GM18526 (cell line): Measurements from ENCODE around the gene SPECC1.

ENCODE experiments used
- POLR2A ChIP-seq: IDR thresholded peaks from 3 replicates; pipeline ENCODE4 v1.6.1; 2011; ENCODE audit not compliant: insufficient read length; ENCODE audit errors: extremely low read depth

The SPECC1 gene

DNA sequence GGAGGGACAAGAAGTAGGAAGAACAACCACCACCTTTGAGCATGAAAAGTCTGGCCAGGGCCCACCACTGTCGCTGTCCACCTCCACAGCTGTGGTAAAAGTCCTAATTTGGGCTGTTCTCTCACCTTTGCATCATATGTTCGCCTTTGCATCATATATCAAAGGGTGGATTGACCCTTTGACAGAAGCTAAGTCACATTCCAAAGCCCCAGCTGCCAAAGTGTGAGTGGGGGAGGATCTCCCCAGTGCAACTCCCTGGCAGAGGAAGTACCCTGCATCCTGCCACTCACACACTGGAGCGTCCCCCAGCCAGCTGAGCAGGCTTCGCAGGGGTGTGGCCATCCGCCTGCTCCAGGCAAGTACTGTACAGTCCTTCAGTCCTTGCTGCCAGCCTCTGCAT, 12.7 kb upstream of the SPECC1 start:
- TF ChIP-seq POLR2A, result no peak

DNA sequence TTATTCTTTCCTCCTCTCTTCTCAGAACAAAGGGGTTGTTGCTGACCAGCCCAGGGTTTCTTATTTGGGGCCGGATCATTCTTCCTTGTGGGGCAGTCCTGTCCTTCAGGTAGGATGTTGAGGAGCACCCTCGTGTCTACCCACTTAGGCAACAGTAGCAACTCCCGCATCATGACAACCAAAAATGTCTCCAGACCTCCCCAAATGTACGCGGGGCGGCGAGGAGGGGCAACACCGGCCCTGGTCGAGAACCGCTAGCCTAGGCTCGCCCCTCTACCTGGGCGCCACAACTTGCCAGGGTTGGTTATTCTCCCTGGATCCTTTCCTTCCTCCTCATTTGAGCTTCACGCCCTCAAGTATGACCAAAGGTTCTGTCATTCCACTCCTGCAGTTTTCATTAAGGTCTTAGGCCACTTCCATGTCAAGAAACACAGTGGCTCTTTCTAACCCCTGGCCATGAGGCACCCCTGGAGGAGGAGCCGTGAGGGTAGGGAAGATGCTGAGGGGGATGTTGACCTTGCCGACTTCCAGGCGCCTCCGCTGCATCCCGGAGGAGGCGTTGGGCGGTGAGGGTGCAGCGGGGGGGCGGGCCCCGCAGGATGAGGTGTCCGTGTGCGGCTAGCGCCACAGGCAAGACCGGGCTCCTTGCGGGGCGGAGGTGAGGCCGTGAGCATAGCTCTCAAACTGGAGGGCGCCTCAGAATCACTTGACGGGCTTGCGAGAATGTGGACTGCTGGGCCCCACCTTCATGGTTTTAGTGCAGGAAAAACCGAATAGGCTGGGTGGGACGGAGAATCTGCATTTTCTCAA, 712 bp upstream of the SPECC1 start:
- TF ChIP-seq POLR2A, result no peak

GRCh38 chr17:20009052-20009301, 182 bp upstream of the SPECC1 start:
- TF ChIP-seq POLR2A, result no peak

DNA sequence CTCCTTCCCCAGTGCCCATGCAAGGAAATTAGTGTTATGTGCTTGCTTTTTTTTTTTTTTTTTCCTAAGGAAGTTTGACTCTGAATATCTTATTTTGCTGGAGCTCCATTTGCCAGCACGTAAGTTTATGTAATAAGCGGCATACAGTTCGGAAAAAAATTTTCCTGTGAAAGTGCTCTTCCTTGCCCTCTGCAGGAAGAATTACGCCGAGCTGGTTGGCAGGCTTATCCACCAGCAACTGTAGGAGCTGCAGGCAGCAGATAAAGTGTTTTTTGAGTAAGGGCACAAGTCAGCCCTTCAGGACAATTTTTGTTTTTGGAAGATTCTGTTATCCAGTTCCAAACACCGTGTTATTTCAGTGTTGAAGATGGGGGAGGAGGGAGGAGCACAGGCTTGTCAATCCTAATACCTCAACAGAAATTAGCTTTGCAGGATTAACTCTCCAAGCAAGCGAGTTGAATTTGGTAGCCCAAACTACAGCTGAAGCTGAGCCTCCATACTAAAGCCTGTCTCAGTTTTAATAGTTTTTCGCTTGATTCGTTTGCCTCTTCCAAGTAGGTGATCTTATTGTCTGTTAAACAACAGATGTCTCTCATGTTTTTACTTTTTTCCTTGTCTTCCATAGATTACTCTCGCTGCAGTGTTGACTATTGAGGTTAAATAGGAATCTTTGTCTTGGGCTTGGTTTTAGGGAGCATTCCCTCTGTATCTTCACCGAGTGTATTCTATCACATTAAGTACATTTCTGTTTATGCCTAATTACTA, 1.1 kb downstream of the SPECC1 start:
- no peak for TF ChIP-seq POLR2A

- TF ChIP-seq POLR2A, result no peak
Measured at GRCh38 chr17:20010936-20011335, 1.8 kb downstream of the SPECC1 start.

DNA sequence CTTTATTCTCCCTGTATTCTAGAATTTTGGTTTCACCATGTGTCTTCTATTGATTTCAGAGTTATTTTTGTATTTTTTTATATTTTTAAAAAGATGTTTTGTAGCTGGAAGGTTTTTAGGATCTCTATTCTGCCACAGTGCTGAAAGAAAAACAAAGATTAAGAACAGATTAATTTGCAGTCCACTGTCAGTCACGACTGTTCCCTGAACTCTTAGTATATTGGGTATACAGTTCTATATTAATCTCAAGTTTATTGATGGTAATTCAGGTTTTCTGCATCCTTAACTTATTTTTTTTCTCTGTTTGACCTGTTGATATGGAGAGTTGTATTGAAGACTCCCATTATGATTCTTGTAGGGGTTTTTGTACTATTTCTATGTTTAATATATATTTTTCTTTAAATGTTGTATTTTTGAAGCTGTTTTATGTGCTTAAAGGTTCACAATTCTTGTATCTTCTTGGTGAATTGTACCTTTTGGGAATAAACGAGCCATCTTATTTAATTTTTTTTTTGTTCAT, 2.9 kb downstream of the SPECC1 start:
- TF ChIP-seq POLR2A, result no peak

DNA sequence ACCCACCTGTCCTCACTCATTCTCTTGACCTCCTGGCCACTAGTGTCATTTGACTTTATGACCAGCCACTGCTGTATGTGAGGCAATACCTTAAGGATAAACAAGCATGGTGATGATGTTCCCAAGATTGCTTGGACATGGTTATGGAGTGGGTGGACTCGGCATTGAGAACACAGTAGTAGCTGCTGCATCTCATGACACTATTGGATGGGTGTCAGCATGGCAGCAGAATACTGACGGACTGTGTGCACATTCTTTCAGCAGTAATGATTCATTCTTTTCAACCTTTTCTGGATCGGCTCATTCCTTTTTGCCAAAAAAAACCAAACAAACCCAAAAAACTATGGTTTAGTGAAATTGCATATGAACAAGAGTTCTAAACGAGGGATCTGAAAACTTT, 13.5 kb downstream of the SPECC1 start:
- TF ChIP-seq POLR2A, result no peak

- no peak for TF ChIP-seq POLR2A
Measured at GRCh38 chr17:20026960-20027359, 17.8 kb downstream of the SPECC1 start.

- TF ChIP-seq POLR2A, result no peak
Measured at GRCh38 chr17:20028443-20028842, 19.3 kb downstream of the SPECC1 start.

- TF ChIP-seq POLR2A, result no peak
Measured at GRCh38 chr17:20032636-20033035, 23.5 kb downstream of the SPECC1 start.

DNA sequence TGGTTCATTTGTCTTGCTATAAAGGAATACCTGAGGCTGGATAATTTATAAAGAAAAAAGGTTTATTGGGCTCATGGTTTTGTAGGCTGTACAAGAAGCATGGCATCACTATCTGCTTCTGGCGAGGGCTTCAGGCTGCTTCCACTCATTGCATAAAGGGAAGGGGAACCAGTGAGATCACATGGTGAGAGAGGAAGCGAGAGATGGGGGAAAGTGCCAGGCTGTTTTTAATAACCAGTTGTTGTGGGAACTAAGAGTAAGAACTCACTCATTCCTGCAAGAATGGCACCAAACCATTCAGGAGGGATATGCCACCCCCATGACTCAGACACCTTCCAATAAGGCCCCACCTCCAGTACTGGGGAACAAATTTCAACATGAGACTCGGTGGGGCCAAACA, 24.3 kb downstream of the SPECC1 start:
- no peak for TF ChIP-seq POLR2A

DNA sequence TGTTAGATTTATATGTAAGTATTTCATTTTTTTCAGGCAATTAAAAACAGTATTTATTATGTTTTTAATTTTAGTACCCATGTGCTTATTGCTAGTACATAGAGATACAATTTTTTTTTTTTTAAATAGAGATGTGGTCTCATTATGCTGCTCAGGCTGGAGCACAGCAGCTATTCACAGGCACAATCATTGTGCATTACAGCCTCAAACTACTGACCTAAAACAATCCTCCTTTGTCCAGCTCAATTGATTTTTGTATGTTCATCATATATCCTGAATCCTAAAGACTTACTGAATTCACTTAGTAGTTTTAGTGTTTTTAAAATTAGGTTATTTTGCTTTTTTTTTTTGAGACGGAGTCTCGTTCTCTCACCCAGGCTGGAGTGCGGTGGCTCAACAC, 26.3 kb downstream of the SPECC1 start:
- TF ChIP-seq POLR2A, result no peak

DNA sequence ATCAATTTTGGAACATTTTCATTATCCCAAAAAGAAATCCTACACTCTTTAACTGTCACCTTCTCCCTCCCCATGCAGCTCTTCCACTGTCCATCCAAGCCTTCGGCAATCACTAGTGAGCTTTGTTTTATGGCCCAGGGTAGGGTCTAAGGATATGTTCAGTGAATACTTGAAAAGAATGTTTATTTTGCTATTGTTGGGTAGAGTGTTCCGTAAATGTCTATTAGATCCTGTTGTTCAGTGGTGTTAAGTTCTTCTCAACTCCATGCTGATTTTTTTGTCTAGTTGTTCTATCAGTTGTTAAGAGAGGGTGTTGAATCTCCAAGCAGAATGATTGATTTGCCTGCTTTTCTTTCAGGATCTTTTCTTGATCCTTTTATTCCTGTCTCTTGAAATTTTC, 29.9 kb downstream of the SPECC1 start:
- TF ChIP-seq POLR2A, result no peak

- TF ChIP-seq POLR2A, result no peak
Measured at GRCh38 chr17:20040216-20040615, 31.1 kb downstream of the SPECC1 start.

DNA sequence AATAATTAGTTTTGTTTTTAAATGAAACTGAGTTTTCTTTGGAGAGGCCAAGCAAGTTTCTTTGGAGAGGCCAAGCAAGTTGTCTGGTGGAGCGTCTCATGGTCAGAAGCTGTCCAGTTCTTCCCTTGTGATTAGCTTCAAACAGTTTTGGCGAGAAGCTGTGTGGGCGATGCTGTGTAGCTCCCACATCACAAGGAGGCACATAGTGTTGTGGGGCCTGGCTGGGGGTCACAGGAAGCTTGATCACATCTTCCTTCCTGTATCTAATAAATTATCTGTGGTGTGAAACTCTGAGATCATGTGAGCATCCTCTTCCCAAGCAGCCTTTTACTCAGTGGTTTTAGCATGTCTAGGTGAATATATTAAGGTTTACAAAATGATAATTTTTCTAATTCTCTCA, 33.9 kb downstream of the SPECC1 start:
- no peak for TF ChIP-seq POLR2A

DNA sequence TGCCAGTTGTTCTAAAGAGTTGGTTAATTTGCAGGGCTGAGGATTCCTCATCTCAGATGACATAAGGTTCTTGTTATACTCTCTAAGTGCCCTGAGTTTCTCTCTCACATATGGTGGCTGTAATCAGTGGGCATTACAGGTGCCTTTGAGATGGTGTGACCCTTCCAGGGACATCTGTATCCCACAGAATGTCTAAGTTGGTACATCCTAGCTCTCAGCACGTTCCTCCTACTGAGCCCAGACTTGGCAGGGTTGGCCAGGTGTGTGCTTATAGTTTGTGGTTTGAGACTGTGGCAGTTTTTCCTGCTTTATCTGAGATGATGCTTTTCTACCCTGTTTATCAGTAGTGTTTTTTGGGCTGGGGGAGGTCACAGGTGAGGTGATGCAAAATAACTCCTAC, 36.3 kb downstream of the SPECC1 start:
- no peak for TF ChIP-seq POLR2A

DNA sequence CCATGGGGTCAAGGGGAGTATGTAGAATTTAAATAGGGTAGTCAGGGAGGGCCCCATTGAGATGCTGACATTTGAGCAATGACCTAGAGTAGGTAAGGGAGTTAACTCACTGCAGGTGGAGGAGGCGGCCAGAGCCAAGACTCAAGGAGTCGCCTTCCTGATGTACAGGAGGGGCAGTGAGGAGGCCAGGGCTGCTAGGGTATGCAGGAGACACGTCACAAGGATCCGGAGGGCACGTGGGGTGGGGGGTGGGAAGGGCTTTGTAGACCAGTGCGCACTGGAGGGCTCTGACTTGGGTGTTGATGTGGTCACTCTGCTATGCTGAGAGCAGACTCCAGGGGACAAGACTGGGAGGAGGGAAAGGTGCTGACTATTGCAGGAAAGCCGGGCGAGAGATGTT, 37.5 kb downstream of the SPECC1 start:
- no peak for TF ChIP-seq POLR2A

DNA sequence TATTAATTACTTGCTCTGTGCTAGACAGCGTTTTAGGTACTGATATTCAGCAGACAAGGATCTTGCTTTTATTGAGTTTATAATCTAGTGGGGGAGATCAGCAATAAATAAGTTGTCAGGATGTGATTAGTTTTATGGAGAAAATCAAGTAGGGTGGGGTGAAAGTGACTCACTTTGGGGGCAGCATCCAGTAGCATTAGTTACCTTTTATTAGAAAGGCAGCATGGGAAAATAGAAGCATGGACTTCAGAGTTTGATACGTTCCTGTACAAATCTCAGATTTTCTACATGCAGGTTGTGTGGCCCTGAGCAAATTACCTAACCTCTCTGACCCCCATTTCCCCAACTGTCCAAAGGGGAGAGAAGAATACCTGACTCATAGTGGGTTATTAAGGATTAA, 42.5 kb downstream of the SPECC1 start:
- no peak for TF ChIP-seq POLR2A
